ENCODE measurements around the gene PLCH1. TPM values are rescaled to one million over a fixed set of nuclear protein-coding genes. Genes with fewer than 3 reads are reported as not detected.
A peak's percentile ranks its signal among the peaks of the same experiment; 100 is the strongest.

The PLCH1 gene
- total and polyA plus RNA-seq, 2 experiments from 2014 or later: 8.1 to 25.3 TPM

- TF ChIP-seq POLR2AphosphoS5 (IDR thresholded peaks at IDR 0.05; ENCODE audit: low read depth) (no peak), ZNF114 (CRISPR knock-in tag; IDR thresholded peaks at IDR 0.05) (no peak), STAT1 (IDR thresholded peaks at IDR 0.05; ENCODE audit: unreplicated experiment) (no peak), ZNF331 (CRISPR knock-in tag; IDR thresholded peaks at IDR 0.05; ENCODE audit: low read depth) (no peak), EZH2phosphoT487 (IDR thresholded peaks at IDR 0.05; ENCODE audit: unreplicated experiment) (no peak), ETS1 (IDR thresholded peaks at IDR 0.05) (no peak)
- TF ChIP-seq, protein P1, sequence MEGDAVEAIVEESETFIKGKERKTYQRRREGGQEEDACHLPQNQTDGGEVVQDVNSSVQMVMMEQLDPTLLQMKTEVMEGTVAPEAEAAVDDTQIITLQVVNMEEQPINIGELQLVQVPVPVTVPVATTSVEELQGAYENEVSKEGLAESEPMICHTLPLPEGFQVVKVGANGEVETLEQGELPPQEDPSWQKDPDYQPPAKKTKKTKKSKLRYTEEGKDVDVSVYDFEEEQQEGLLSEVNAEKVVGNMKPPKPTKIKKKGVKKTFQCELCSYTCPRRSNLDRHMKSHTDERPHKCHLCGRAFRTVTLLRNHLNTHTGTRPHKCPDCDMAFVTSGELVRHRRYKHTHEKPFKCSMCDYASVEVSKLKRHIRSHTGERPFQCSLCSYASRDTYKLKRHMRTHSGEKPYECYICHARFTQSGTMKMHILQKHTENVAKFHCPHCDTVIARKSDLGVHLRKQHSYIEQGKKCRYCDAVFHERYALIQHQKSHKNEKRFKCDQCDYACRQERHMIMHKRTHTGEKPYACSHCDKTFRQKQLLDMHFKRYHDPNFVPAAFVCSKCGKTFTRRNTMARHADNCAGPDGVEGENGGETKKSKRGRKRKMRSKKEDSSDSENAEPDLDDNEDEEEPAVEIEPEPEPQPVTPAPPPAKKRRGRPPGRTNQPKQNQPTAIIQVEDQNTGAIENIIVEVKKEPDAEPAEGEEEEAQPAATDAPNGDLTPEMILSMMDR (conservative IDR thresholded peaks at IDR 0.05; ENCODE audit: low read depth in 2 of 2): no peak
Observed at GRCh38 chr3:155390351-155390750, 354.5 kb downstream of the PLCH1 start (continued).

DNA sequence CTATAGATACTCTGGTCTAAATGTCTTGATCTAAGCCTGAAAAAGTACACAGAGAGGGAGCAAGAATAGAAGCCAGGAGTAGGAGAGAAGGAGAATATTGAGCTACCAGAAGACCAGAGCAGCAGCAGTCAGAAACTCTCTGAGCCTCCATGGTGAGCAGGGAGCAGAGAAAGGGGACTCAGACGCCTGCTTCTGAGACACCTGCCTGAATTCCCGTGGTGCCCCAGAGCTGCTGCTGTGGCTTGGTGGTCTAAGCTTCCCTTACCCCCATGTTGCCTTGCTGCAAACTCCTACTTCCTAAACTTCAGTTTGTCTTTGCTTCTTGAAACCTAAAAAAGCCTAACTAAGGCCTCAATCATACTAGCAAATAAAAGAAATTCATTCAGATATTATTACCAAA lies 356.5 kb downstream of the PLCH1 start:
- H3K27ac Mint-ChIP-seq: no peak overlapping the region
- H4K20me1 ChIP-seq (replicated peaks; ENCODE audit: insufficient read depth): no peaks in the 10 kb centered on the region
- no peaks in the 10 kb centered on the region for H3K36me3 Mint-ChIP-seq (ENCODE audit: low read depth)
- peaks cover 4% of the 10 kb centered on the region for H3K9me2 ChIP-seq (ENCODE audit: insufficient read depth)
- H2AFZ ChIP-seq: peak overlapping the region; percentile 5; the same call in 1 of the 2 replicates
- no peaks in the 10 kb centered on the region for H3F3A ChIP-seq (replicated peaks; ENCODE audit: low read depth)
- H3K27me3 Mint-ChIP-seq (ENCODE audit: insufficient read depth, low read depth, poor library complexity): peaks cover 2% of the 10 kb centered on the region
- no peaks in the 10 kb centered on the region for H3K36me3 ChIP-seq (ENCODE audit: insufficient read depth)
- no peak overlapping the region for H3K27ac ChIP-seq (ENCODE audit: low read depth)
- no peak overlapping the region for H3K4me3 ChIP-seq
- DNase-seq (ENCODE audit: low spot score) (no peak), ATAC-seq (no peak)
- H3K4me3 Mint-ChIP-seq: no peak overlapping the region
- no peaks in the 10 kb centered on the region for H3K27me3 ChIP-seq (ENCODE audit: insufficient read depth)
- TF ChIP-seq, protein P2, sequence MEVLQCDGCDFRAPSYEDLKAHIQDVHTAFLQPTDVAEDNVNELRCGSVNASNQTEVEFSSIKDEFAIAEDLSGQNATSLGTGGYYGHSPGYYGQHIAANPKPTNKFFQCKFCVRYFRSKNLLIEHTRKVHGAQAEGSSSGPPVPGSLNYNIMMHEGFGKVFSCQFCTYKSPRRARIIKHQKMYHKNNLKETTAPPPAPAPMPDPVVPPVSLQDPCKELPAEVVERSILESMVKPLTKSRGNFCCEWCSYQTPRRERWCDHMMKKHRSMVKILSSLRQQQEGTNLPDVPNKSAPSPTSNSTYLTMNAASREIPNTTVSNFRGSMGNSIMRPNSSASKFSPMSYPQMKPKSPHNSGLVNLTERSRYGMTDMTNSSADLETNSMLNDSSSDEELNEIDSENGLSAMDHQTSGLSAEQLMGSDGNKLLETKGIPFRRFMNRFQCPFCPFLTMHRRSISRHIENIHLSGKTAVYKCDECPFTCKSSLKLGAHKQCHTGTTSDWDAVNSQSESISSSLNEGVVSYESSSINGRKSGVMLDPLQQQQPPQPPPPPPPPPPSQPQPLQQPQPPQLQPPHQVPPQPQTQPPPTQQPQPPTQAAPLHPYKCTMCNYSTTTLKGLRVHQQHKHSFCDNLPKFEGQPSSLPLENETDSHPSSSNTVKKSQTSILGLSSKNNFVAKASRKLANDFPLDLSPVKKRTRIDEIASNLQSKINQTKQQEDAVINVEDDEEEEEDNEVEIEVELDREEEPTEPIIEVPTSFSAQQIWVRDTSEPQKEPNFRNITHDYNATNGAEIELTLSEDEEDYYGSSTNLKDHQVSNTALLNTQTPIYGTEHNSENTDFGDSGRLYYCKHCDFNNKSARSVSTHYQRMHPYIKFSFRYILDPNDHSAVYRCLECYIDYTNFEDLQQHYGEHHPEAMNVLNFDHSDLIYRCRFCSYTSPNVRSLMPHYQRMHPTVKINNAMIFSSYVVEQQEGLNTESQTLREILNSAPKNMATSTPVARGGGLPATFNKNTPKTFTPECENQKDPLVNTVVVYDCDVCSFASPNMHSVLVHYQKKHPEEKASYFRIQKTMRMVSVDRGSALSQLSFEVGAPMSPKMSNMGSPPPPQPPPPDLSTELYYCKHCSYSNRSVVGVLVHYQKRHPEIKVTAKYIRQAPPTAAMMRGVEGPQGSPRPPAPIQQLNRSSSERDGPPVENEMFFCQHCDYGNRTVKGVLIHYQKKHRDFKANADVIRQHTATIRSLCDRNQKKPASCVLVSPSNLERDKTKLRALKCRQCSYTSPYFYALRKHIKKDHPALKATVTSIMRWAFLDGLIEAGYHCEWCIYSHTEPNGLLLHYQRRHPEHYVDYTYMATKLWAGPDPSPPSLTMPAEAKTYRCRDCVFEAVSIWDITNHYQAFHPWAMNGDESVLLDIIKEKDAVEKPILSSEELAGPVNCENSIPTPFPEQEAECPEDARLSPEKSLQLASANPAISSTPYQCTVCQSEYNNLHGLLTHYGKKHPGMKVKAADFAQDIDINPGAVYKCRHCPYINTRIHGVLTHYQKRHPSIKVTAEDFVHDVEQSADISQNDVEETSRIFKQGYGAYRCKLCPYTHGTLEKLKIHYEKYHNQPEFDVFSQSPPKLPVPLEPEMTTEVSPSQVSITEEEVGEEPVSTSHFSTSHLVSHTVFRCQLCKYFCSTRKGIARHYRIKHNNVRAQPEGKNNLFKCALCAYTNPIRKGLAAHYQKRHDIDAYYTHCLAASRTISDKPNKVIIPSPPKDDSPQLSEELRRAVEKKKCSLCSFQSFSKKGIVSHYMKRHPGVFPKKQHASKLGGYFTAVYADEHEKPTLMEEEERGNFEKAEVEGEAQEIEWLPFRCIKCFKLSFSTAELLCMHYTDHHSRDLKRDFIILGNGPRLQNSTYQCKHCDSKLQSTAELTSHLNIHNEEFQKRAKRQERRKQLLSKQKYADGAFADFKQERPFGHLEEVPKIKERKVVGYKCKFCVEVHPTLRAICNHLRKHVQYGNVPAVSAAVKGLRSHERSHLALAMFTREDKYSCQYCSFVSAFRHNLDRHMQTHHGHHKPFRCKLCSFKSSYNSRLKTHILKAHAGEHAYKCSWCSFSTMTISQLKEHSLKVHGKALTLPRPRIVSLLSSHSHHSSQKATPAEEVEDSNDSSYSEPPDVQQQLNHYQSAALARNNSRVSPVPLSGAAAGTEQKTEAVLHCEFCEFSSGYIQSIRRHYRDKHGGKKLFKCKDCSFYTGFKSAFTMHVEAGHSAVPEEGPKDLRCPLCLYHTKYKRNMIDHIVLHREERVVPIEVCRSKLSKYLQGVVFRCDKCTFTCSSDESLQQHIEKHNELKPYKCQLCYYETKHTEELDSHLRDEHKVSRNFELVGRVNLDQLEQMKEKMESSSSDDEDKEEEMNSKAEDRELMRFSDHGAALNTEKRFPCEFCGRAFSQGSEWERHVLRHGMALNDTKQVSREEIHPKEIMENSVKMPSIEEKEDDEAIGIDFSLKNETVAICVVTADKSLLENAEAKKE (CRISPR knock-in tag; IDR thresholded peaks at IDR 0.05): no peak
- TF ChIP-seq NANOG (IDR thresholded peaks at IDR 0.05; ENCODE audit: borderline replicate concordance) (no peak), ZNF114 (CRISPR knock-in tag; IDR thresholded peaks at IDR 0.05) (no peak), ZNF331 (CRISPR knock-in tag; IDR thresholded peaks at IDR 0.05; ENCODE audit: low read depth) (no peak), STAT1 (IDR thresholded peaks at IDR 0.05; ENCODE audit: unreplicated experiment) (no peak)
- TF ChIP-seq, protein P1 (conservative IDR thresholded peaks at IDR 0.05; ENCODE audit: low read depth in 2 of 2): no peak
- H3K4me2 ChIP-seq: no peak overlapping the region
- peaks cover 8% of the 10 kb centered on the region for H3K4me1 Mint-ChIP-seq
- no peaks in the 10 kb centered on the region for H3K4me1 ChIP-seq (ENCODE audit: insufficient read depth)
- no peaks in the 10 kb centered on the region; the same call in 2 of the 3 replicates for H3K9me3 Mint-ChIP-seq
- H3K79me2 ChIP-seq (replicated peaks; ENCODE audit: insufficient read depth): no peaks in the 10 kb centered on the region
